Left lung (tissue), 10 donors: ENCODE measurements around the gene ATP6V0E2. TPM values are rescaled to one million over a fixed set of nuclear protein-coding genes. Genes with fewer than 3 reads are reported as not detected.

Experiments
- ATAC-seq: fragments of 200-7000 bp; cut with Tn5 transposase; one replicate; pipeline ENCODE4 v1.9.1; 2020; ENCODE audit warnings: moderate library complexity
- DNase-seq, 4 donors: peaks; one replicate each; pipeline ENCODE4 v3.0.0-alpha.2; 2013 to 2020
- H3K27ac ChIP-seq, 2 donors: fragments of 200-600 bp; sonication (generic) in 1 of 2; one replicate each; pipeline versions ENCODE4 v1.5.0 to v1.8.0; 2020 to 2021
- H3K27me3 ChIP-seq, 2 donors: fragments of 200-600 bp; sonication (generic) in 1 of 2; one replicate each; pipeline versions ENCODE4 v1.5.0 to v1.8.0; 2020 to 2021
- H3K36me3 ChIP-seq, 2 donors: fragments of 200-600 bp; sonication (generic) in 1 of 2; one replicate each; pipeline versions ENCODE4 v1.5.0 to v1.8.0; 2020 to 2021
- H3K4me1 ChIP-seq, 2 donors: fragments of 200-600 bp; one replicate each; pipeline ENCODE4 v1.8.0; 2021
- H3K4me3 ChIP-seq, 2 donors: fragments of 200-600 bp; sonication (generic) in 1 of 2; one replicate each; pipeline versions ENCODE4 v1.5.0 to v1.8.0; 2020 to 2021; ENCODE audit warnings: mild to moderate bottlenecking in 1 of 2
- H3K9me3 ChIP-seq, 2 donors: fragments of 200-600 bp; sonication (generic) in 1 of 2; one replicate each; pipeline versions ENCODE4 v1.5.0 to v1.8.0; 2020 to 2021
- CTCF ChIP-seq, 2 donors: fragments of 200-600 bp; sonication (generic) in 1 of 2; IDR thresholded peaks; one replicate each; pipeline versions ENCODE4 v1.5.0 to v1.8.0; 2021; ENCODE audit warnings: antibody characterized with exemption in 2 of 2
- intact Hi-C, 2 donors: fragments of 100-400 bp; cut with DNase I; formaldehyde crosslinking; loops; one replicate each; pipeline versions ENCODE4 v1.11.2 to v1.14.2; 2022
- polyA plus RNA-seq, 6 donors: library from polyadenylated mRNA; unstranded; fragments of 120-200 nt; gene quantifications; one replicate each; pipeline ENCODE4 v1.2.1, GENCODE V29; 2013; ENCODE audit not compliant: insufficient read length in 6 of 6
- total RNA-seq, 2 donors: library from RNA; stranded (reverse); fragmentation: NEBNext Ultra II Directional; extraction: Animal tissue kit (Norgen Biotek cat#: 25700); gene quantifications; one replicate each; pipeline ENCODE4 v1.2.1, GENCODE V29; 2021
- donor health status: DM: no; HTN: yes; CAD: no.
- donor health status: DM: no; HTN: no; CAD: no.

ATP6V0E2 gene
- total and polyA plus RNA-seq, 8 donors: 14.0 to 30.5 (median 16.9) TPM

GRCh38 chr7:149839933-149840332, 33.8 kb upstream of the ATP6V0E2 start:
- Histone ChIP-seq H3K4me3 (no peak overlapping the region), H3K36me3 (no peaks in the 10 kb centered on the region), H3K4me1 (peaks cover 7 to 20% of the 10 kb centered on the region in 2 donors), H3K27me3 (no peaks in the 10 kb centered on the region), H3K27ac (no peak overlapping the region), H3K9me3 (no peaks in the 10 kb centered on the region)
- ATAC-seq (no peak), DNase-seq (no peak)
- intact Hi-C loops: no loop called here
- no peak for TF ChIP-seq CTCF (IDR thresholded peaks at IDR 0.05)

GRCh38 chr7:149843566-149843965, 30.2 kb upstream of the ATP6V0E2 start:
- Histone ChIP-seq H3K27ac (no peak overlapping the region), H3K9me3 (no peaks in the 10 kb centered on the region), H3K4me1 (peaks cover 7 to 12% of the 10 kb centered on the region in 2 donors), H3K27me3 (no peaks in the 10 kb centered on the region), H3K4me3 (no peak overlapping the region), H3K36me3 (peaks cover 0 to 12% of the 10 kb centered on the region in 2 donors)
- DNase-seq (no peak), ATAC-seq (no peak)
- no peak for TF ChIP-seq CTCF (IDR thresholded peaks at IDR 0.05)
- intact Hi-C loops: no loop called here

GRCh38 chr7:149844445-149844844, 29.3 kb upstream of the ATP6V0E2 start:
- no peak for DNase-seq
- Histone ChIP-seq H3K27me3 (no peaks in the 10 kb centered on the region), H3K4me3 (no peak overlapping the region), H3K27ac (no peak overlapping the region), H3K4me1 (peaks cover 0 to 3% of the 10 kb centered on the region in 2 donors), H3K9me3 (no peaks in the 10 kb centered on the region), H3K36me3 (peaks cover 0 to 16% of the 10 kb centered on the region in 2 donors)
- intact Hi-C loops: no loop called here
- TF ChIP-seq CTCF (IDR thresholded peaks at IDR 0.05): no peak
- ATAC-seq: no peak

GRCh38 chr7:149845257-149845980, 28.4 kb upstream of the ATP6V0E2 start:
- Histone ChIP-seq H3K27ac (peak overlapping the region in 1 of 2 donors; percentile 29), H3K4me1 (no peaks in the 10 kb centered on the region), H3K9me3 (no peaks in the 10 kb centered on the region), H3K36me3 (peaks cover 0 to 24% of the 10 kb centered on the region in 2 donors), H3K27me3 (no peaks in the 10 kb centered on the region), H3K4me3 (no peak overlapping the region)
- intact Hi-C loops: no loop called here
- ATAC-seq: peak; percentile 32
- no peak for DNase-seq
- no peak for TF ChIP-seq CTCF (IDR thresholded peaks at IDR 0.05)

DNA sequence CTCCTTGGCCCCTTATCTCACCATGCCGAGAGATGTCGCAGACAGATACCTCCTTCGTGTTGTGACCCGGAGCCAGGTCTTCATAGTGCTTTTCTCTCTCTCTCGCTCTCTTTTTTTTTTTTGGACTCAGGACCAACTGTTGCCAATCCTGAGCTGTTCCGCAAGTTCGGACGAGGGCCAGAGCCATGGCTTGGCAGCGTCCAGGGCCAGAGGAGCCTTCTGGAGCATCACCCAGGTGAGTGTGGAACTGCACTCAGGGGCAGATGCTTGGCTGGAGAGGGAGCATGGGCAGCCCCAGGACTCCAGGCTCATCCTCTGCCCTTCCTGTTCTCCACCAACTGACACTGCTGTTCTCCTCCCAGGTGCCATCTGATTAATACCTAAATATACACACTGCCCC, 27.7 kb upstream of the ATP6V0E2 start:
- DNase-seq (no peak), ATAC-seq (no peak)
- Histone ChIP-seq H3K4me1 (no peaks in the 10 kb centered on the region), H3K36me3 (peaks cover 0 to 25% of the 10 kb centered on the region in 2 donors), H3K4me3 (no peak overlapping the region), H3K9me3 (no peaks in the 10 kb centered on the region), H3K27ac (no peak overlapping the region), H3K27me3 (no peaks in the 10 kb centered on the region)
- intact Hi-C loops: no loop called here
- TF ChIP-seq CTCF (IDR thresholded peaks at IDR 0.05): no peak
